ENCODE measurements around the gene RNF144A.

DNA sequence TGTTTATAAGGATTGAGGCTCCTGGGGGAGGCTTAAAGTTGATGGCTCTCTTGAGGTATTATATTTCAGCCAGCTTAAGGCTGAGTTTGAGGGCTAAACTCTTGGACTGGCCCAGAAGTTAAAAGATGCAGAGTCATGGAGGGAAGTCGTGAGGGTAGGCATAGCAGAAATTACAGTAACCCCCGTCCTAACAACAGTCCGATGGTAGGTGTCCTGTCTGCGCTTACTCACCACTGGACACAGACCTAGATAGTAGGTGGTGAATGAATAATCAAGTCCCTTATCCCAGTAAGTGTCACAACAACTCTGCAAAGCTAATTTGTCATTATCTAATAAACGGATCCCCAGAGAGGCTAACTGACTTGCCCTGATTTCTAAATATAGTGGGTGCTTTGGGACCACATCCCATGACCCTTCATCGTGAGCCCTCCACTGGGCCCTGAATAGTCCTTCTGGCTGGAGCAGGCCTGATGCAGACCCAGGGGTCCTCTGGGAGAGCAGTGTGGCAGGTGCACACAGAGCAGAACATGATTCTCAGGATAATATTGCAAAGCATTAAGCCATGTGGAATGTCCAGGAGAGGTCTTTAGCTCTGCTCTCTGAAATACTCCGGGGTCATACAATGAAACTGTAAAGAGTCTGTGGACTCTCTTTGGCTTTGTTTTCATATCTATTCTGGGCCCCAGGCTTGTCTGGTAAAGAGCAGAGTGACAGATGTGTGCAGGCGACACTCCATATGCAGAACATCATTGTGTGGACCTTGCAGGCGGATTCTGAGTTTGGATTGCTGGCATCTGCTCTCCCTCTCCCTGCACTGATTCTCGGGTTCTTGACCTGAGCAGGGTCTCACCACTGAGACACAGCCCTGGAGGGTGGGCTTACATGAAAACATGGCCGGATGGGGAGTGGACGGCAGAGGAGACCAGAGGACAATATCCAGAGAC, 98.1 kb downstream of the RNF144A start:
- TF ChIP-seq, protein P1, sequence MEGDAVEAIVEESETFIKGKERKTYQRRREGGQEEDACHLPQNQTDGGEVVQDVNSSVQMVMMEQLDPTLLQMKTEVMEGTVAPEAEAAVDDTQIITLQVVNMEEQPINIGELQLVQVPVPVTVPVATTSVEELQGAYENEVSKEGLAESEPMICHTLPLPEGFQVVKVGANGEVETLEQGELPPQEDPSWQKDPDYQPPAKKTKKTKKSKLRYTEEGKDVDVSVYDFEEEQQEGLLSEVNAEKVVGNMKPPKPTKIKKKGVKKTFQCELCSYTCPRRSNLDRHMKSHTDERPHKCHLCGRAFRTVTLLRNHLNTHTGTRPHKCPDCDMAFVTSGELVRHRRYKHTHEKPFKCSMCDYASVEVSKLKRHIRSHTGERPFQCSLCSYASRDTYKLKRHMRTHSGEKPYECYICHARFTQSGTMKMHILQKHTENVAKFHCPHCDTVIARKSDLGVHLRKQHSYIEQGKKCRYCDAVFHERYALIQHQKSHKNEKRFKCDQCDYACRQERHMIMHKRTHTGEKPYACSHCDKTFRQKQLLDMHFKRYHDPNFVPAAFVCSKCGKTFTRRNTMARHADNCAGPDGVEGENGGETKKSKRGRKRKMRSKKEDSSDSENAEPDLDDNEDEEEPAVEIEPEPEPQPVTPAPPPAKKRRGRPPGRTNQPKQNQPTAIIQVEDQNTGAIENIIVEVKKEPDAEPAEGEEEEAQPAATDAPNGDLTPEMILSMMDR (IDR thresholded peaks at IDR 0.05): no peak
- no peak for TF ChIP-seq POLR2A (IDR thresholded peaks at IDR 0.05)

All from body of pancreas (tissue), 4 donors.